HG02763 (cell line): ENCODE data around the gene AAK1.
"Not testable (repeated sequence)": the region's sequence is repeated elsewhere in the genome, so short reads cannot be mapped to it uniquely, and the experiment has no call there.

Source experiments
- ATAC-seq: cut with Tn5 transposase; IDR thresholded peaks from one replicate; pipeline ENCODE4 v1.9.1; 2021; ENCODE audit warnings: mild to moderate bottlenecking, moderate library complexity; ENCODE audit not compliant: unreplicated experiment

Gene AAK1

DNA sequence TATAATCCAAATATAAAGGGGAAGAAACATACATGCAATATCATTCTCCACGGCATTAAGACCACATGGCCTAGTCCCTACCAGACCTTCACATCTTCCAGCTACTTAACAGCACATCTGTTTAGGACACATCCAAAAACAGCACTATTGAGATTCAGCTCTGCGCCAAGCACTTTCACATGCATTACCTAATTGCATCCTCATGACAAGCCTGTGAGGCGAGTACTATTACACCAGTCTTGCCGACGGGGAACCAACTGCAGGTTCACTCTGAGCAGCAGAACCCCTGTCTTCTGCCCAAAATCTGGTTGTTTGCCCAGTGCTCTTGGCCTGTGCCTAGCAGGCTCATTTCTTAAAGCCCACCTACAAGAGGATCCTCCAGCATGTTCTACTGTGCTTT lies 66.7 kb downstream of the AAK1 start:
- no peak for ATAC-seq

DNA sequence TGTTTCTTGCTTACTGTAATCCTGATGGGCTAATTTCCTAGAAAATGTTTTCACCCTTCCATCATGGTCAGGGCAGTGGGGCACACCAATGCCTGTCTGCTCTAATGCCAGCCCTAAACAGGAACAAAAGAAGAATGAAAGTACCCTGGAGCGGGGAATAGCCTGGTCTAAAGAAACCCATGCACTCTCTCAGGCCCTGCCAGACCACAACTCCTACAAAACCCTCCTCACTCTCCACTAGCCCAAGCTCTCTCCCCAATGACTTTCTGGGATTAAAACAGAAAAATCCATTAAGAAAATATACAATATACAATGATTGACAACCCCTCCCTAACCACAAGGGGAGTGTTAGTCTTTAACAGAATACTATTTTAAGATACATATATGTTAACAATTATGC lies 67.6 kb downstream of the AAK1 start:
- ATAC-seq: no peak

- not testable (repeated sequence) for ATAC-seq
These were observed 68.2 kb downstream of the AAK1 start for GRCh38 chr2:69575371-69575770.

DNA sequence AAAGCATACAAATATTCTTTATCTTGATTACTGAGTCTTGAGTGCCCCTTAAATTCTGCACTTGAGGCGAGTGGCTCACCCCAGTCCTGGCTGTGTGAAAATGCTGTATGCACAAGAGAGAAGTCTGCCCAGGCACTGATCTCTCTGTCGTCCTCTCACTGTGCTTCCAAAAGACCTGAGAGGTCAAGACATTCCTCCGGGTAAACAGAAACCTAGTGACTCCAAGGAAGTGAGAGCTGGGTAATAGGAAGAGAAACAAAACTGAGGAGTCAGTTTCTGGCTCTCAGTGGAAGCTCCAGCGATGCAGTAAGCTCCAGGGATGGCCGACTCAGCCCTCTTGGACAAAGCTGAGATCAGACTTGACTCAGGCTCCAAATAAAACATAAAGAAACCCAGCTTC lies 70.9 kb downstream of the AAK1 start:
- no peak for ATAC-seq

DNA sequence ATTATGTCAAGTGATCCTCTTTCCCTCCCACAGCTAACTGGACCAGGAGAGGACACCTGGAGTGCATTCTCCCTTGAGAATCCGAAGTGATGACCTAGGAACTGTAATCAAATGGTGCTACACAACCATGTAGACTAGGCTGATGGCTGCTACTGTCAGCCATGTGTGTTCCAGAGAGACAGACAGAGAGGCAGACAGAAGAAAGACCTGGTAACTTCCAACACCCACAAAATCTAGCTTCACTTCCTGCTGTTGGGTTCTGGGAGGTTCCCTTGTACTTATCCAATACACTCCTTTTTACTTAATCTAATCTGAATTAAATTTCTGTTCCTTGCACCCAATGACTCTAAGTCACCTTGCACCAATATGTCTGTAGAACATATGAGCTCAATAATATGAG lies 72.3 kb downstream of the AAK1 start:
- no peak for ATAC-seq

- no peak for ATAC-seq
These were observed 73.1 kb downstream of the AAK1 start for GRCh38 chr2:69570474-69570873.

DNA sequence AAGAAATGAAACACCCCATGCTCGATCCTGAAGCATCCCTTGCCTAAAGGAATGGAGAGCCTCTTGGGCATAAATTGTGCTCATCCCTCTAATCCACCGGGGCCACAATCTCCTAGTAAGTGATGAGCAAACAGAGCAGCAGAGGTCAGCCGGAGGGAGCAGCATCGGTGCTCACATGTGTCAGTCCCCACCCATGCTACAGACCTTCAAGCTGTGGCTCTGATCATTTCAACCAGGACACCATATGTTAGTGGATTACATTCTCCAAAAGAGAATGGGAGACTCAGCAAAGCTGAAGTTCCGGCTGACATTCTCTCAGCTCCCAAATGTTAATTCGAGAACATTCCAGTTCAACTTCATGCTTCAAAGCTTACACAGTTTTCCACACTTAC lies 75.6 kb downstream of the AAK1 start:
- ATAC-seq: no peak

DNA sequence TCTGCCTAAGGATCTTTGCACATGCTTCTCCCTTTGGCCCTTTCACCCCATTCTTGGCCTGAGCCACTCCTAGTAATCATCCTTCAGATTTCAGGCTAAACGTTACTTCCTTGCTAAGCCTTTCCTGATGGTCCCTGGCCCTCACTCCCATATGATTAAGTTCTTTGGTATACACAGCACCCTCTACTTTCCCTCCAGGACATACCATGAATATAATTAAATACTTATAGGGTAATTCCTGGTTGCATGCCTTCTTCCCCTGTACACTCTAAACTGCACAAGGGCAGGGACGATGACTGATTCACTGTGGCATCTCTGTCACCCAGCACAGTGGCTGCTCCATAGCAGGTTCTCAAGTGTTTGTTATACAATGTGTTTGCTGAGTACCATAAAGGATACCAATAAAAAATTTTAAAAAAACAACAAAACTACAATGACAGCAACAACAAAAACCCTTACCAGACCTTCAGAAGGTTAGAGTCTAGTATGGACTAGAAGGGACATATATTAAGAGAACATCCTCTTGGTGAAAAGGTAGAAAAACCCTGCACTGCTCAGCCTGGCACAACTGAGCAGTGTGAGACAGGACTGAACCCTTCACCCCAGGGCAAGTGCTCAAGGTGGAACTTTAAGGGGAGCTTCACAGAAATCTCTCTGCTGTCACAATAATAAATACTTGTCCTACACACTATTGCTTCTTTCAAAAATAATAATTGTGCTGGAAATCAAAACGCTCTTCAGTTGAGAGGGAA lies 76.2 kb downstream of the AAK1 start:
- ATAC-seq: no peak

- no peak for ATAC-seq
These were observed 76.9 kb downstream of the AAK1 start for GRCh38 chr2:69566669-69567068.

DNA sequence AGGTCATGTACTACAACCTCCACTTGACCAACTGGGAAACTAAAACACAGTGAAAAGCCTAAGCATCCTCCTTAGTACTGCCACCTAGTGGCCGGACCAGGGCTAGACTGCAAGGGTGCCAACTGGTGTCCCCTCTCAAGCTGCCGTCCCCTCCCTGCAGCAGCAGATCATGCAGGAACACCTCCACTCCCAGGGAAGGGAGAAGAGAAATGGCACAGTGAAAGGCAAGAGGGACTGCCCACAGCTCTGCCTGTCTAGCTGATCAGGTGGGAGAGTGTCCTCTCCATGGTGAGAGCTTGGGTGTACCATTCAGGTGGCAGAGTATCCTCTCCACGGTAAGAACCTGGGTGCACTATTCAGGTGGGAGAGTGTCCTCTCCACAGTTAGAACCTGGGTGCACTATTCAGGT lies 78.1 kb downstream of the AAK1 start:
- no peak for ATAC-seq

- ATAC-seq: no peak
These were observed 78.9 kb downstream of the AAK1 start for GRCh38 chr2:69564604-69565003.

GRCh38 chr2:69563021-69563420 lies 80.5 kb downstream of the AAK1 start:
- ATAC-seq: no peak

DNA sequence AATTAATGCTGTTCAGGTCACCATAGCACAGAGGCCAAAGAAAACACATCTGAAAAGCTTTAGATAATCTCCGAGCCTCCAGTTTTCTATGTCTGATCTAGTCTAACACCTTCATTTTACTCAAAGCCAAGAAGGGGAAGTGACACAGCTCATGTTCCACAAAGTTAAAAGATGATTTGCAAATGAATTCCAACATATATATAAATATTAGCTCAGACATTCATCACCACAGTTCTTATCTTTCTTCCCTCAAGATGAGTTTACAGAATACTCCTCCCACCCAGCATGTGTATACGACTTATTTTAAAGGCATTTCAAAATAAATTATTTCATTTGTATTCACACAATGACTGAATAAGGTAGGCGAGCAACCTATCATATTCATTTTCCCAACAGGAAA lies 82.4 kb downstream of the AAK1 start:
- ATAC-seq: no peak

GRCh38 chr2:69560147-69560482 lies 83.4 kb downstream of the AAK1 start:
- ATAC-seq: no peak

DNA sequence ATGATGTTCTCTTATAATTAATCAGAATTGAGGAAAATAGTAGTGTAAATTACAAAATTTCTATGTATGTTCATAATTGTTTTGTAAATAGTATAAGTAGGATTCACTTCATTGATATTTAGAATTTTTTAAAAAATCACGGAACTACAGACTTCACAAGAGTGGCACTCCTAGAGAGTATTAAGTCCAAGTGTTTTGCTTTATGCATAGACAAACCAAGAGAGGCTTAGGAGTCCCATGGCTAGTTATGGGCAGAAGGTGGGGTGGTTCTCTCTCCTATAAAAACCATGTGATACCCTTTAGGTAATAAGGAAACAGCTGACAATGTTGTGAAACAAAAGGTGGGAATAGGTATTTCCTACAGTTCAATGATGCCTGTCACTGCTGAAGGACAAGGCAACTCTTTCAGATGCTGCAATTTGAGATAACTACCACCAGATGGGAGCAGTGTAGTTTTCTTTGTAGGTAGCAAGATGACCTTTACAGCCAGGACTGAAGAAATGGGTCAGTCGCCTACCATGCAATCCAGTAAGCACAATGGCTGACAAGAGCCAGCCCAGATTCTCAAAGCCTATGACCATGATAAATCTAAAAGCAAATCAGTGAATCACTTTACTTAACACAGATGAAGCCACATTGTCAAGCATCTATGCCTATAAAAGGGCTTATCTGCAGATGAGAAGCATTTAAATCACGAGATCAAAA lies 83.9 kb downstream of the AAK1 start:
- ATAC-seq: no peak

GRCh38 chr2:69556008-69556407 lies 87.5 kb downstream of the AAK1 start:
- ATAC-seq: no peak

DNA sequence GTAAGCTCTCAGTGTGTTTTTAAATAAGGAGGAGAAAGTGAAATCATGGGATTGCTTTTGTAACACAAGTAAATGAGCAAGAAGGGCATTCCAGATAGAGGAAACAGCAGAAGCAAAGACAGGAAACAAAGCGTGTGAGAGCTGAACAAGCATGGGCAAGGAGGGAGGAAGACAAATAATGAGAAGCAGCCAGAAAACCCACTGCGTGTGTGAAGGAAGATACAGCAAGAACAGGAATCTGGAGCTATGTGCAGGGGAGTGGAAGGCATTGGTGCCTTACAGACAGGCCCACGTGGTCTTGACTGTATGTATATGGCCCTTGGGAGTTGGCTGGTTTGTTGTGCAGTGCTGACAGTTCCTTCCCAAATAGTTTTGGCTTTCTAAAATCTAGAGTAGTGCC lies 88.6 kb downstream of the AAK1 start:
- ATAC-seq: no peak

- no peak for ATAC-seq
These were observed 89.0 kb downstream of the AAK1 start for GRCh38 chr2:69554568-69554967.

DNA sequence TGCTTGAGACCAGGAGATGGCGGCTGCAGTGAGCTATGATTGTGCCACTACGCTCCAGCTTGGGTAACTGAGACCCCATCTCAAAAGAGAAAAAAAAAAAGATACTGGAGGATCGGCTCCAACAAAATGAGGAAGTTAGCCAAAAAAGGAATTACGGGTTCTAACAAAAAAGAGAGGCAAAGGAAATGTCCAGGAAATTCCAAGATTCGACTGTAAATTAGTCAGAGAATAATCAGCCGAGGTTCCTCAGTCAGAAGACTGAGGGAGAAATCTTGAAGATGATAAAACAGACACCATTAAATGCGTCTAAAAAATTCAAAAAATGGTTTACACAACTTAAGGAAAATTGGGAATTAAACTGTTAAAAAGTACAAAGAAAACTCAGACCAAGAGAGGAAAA lies 89.5 kb downstream of the AAK1 start:
- ATAC-seq: no peak

DNA sequence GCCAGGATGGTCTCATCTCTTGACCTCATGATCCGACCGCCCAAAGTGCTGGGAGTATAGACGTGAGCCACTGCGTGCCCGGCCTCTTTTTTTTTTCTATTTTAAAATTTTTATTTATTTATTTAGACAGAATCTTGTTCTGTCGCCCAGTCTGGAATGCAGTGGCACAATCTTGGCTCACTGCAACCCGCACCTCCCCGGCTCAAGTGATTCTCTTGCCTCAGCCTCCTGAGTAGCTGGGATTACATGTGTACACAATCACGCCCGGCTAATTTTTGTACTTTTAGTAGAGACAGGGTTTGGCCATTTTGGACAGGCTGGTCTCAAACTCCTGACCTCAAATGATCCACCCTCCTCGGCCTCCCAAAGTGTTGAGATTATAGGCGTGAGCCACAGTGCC lies 93.0 kb downstream of the AAK1 start:
- not testable (repeated sequence) for ATAC-seq

GRCh38 chr2:69549421-69549820 lies 94.1 kb downstream of the AAK1 start:
- ATAC-seq: no peak

DNA sequence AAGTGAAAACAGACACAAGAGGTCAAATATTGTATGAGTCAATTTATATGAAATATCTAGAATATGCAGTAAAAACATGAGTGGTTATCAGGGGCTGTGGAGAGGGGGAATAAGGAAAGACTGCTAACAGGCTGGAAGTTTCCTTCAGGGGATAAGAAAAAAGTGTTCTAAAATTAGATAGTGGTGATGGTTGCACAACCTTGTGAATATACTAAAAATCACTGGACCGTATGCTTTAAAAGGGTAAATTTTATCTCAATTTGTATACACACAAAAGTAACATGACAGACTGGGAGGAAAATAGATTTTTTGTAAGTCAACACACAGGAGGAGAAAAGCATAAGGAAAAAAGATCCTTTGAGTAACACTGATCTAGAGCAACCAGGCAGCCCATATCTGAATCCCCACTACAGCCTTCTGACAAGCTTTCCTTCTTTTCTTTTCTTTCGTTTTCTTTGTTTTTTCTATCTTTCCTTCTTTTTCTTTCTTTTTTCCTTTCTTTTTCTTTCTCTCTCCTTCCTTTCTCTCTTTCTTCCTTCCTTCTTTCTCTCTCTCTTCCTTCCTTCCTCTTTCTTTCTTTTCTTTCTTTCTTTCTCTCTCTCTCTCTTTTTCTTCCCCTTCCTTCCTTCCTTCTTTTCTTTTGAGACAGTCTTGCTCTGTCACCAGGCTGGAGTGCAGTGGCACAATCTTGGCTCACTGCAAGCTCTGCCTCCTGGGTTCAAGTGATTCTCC lies 95.4 kb downstream of the AAK1 start:
- ATAC-seq: no peak
